K562 (cell line): ENCODE results near the gene FARSA. TPM values are rescaled to one million over a fixed set of nuclear protein-coding genes. Genes with fewer than 3 reads are reported as not detected.

Experiments
- CUX1 ChIP-seq: fragments of 200-800 bp; sonication (Bioruptor generic); IDR thresholded peaks from 2 replicates; pipeline ENCODE4 v1.6.1; 2016; ENCODE audit warnings: missing genetic modification characterization, missing compliant biosample characterization
- E2F3 ChIP-seq: fragments of 250-450 bp; sonication (Bioruptor Pico); IDR thresholded peaks from 2 replicates; pipeline ENCODE4 v1.4.0; 2020; ENCODE audit warnings: mild to moderate bottlenecking
- FOXA3 ChIP-seq, 2 experiments: fragments of 450-650 bp in 1 of 2; sonication (generic) in 1 of 2; formaldehyde crosslinking; IDR thresholded peaks in 1 of 2; conservative IDR thresholded peaks in 1 of 2; 2 replicates each; pipeline versions ENCODE4 v1.4.0 to v1.8.0; 2020 to 2022; ENCODE audit warnings: mild to moderate bottlenecking in 2 of 2, missing genetic modification reagents in 1 of 2
- FOXO4 ChIP-seq: fragments of 450-650 bp; formaldehyde crosslinking; IDR thresholded peaks from 2 replicates; pipeline ENCODE4 v1.4.0; 2020; ENCODE audit warnings: mild to moderate bottlenecking, moderate library complexity
- HMG20A ChIP-seq: fragments of 450-650 bp; formaldehyde crosslinking; conservative IDR thresholded peaks from 2 replicates; pipeline ENCODE4 v1.4.0; 2020; ENCODE audit warnings: mild to moderate bottlenecking, mixed read lengths
- NR4A1 ChIP-seq, 2 experiments: fragments of 250-450 bp in 1 of 2; fragments of 450-650 bp in 1 of 2; sonication (Bioruptor Pico) in 1 of 2; IDR thresholded peaks; 2 replicates each; pipeline versions ENCODE4 v1.4.0 to v1.6.1; 2016 to 2020; ENCODE audit warnings: mild to moderate bottlenecking in 2 of 2, missing compliant biosample characterization in 1 of 2, missing genetic modification characterization in 1 of 2, moderate library complexity in 1 of 2
- RBBP5 ChIP-seq: fragments of 200-600 bp; sonication (generic); IDR thresholded peaks from 2 replicates; pipeline ENCODE4 v1.6.1; 2012; ENCODE audit warnings: borderline replicate concordance, mild to moderate bottlenecking, low read length, control low read depth, inconsistent platforms; ENCODE audit not compliant: insufficient read depth, poor library complexity, severe bottlenecking
- ZBTB5 ChIP-seq: fragments of 450-650 bp; IDR thresholded peaks from 2 replicates; pipeline ENCODE4 v1.6.1; 2017; ENCODE audit warnings: antibody characterized with exemption
- ZNF324 ChIP-seq: fragments of 250-450 bp; sonication (Bioruptor Pico); IDR thresholded peaks from 2 replicates; pipeline ENCODE4 v1.4.0; 2020; ENCODE audit warnings: mild to moderate bottlenecking
- polyA plus RNA-seq, 8 experiments: library from polyadenylated mRNA; depleted of rRNA in 4 of 8; stranded (reverse) in 5 of 8; unstranded in 3 of 8; fragments of >200 nt; fragmentation: Nextera tagmentation in 2 of 8; fragmentation: Illumina TruSeq in 1 of 8; extraction: Ambion mirVana in 2 of 8; extraction: Trizol in 1 of 8; gene quantifications; 2 replicates each; pipeline versions ENCODE4 v1.2.1 to v1.2.3, GENCODE V29; 2011 to 2014; ENCODE audit warnings: inconsistent platforms in 1 of 8, missing spikeins in 1 of 8
- total RNA-seq, 7 experiments: library from RNA; depleted of rRNA in 6 of 7; stranded (reverse); fragments of >200 nt in 6 of 7; fragmentation: Illumina TruSeq in 2 of 7; extraction: Trizol in 2 of 7; gene quantifications; 2 replicates each; pipeline versions ENCODE4 v1.2.1 to v1.2.3, GENCODE V29; 2011 to 2021; ENCODE audit warnings: low replicate concordance in 1 of 7
- TF ChIP-seq, protein P1 (sequence below): sonication (generic); formaldehyde crosslinking; IDR thresholded peaks from 2 replicates; pipeline ENCODE4 v1.8.1; 2023; ENCODE audit warnings: mild to moderate bottlenecking, missing genetic modification reagents

FARSA gene
- total and polyA plus RNA-seq, 9 of the 15 experiments (the other 6 are each of a cell fraction or from before 2014, with no cell fraction given): 25.2 to 237 (median 89.6) TPM

DNA sequence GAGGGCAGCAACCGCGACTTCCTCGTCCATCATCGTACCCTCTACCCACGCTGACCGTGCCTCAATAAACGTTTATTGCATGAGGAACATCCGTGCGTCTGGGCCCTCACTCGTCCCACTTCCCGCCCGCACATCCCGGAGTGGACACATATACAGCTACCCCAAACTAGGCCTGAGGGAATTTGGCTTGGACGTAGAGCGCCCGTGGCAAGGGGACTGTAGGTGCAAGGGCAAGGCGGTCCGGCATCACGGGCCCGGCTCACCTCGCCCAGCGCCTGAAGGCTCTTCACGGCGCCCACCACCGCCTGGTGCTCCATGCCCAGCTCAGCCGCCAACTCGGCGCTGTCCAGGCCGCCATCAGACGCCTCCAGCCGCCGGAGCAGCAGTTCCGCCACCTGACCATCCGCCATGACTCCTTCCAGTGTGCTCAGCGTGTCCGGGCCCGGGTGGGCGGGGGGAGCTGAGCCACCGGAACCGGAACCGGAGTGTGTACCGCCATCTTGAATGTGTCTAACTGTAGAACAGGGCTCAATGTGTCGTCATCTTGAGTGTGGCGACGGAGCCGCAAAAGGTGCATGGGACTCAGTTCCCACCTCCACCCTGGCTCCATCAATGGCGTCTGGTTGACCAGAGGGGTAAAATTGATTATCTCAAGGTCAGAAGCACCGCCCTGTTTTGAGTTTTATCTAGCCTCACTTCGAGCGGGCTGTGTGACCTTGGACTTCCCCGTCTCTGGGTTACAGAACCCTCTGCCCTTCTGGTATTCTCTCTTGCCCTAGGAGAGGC, at the start of gene FARSA (continued):
- no peak; the same call in 1 of the 2 replicates for TF ChIP-seq CUX1
- TF ChIP-seq ZBTB5: no peak
- no peak for TF ChIP-seq NR4A1 (CRISPR knock-in tag; IDR thresholded peaks at IDR 0.05)
- TF ChIP-seq NR4A1 (tag; IDR thresholded peaks at IDR 0.05): no peak; the same call in 1 of the 2 replicates
- peak; percentile 87 for TF ChIP-seq RBBP5
- TF ChIP-seq, protein P1, sequence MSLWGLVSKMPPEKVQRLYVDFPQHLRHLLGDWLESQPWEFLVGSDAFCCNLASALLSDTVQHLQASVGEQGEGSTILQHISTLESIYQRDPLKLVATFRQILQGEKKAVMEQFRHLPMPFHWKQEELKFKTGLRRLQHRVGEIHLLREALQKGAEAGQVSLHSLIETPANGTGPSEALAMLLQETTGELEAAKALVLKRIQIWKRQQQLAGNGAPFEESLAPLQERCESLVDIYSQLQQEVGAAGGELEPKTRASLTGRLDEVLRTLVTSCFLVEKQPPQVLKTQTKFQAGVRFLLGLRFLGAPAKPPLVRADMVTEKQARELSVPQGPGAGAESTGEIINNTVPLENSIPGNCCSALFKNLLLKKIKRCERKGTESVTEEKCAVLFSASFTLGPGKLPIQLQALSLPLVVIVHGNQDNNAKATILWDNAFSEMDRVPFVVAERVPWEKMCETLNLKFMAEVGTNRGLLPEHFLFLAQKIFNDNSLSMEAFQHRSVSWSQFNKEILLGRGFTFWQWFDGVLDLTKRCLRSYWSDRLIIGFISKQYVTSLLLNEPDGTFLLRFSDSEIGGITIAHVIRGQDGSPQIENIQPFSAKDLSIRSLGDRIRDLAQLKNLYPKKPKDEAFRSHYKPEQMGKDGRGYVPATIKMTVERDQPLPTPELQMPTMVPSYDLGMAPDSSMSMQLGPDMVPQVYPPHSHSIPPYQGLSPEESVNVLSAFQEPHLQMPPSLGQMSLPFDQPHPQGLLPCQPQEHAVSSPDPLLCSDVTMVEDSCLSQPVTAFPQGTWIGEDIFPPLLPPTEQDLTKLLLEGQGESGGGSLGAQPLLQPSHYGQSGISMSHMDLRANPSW (CRISPR knock-in tag): no peak; the same call in 1 of the 2 replicates
- no peak for TF ChIP-seq ZNF324 (CRISPR knock-in tag)
- TF ChIP-seq FOXA3 (CRISPR knock-in tag; conservative IDR thresholded peaks at IDR 0.05 in 1 of 2, IDR thresholded peaks at IDR 0.05 in 1 of 2): no peak
- TF ChIP-seq E2F3 (CRISPR knock-in tag): no peak
- TF ChIP-seq HMG20A: no peak
- no peak for TF ChIP-seq FOXO4 (CRISPR knock-in tag)
